Erythroblast (primary cell): ENCODE measurements around the gene SHISA8.

Experiments
- DNase-seq, 2 experiments: peaks; one replicate each; lab custom pipeline; 2025; lab: John Stamatoyannopoulos, UW
- GATA1 ChIP-seq: IDR thresholded peaks from 2 replicates; pipeline ENCODE4 v1.6.1; 2011; ENCODE audit warnings: low read depth, mild to moderate bottlenecking, control low read depth, low read length, moderate library complexity
- POLR2A ChIP-seq: IDR thresholded peaks from 2 replicates; pipeline ENCODE4 v1.6.1; 2011; ENCODE audit warnings: mild to moderate bottlenecking, low read length

The SHISA8 gene

DNA sequence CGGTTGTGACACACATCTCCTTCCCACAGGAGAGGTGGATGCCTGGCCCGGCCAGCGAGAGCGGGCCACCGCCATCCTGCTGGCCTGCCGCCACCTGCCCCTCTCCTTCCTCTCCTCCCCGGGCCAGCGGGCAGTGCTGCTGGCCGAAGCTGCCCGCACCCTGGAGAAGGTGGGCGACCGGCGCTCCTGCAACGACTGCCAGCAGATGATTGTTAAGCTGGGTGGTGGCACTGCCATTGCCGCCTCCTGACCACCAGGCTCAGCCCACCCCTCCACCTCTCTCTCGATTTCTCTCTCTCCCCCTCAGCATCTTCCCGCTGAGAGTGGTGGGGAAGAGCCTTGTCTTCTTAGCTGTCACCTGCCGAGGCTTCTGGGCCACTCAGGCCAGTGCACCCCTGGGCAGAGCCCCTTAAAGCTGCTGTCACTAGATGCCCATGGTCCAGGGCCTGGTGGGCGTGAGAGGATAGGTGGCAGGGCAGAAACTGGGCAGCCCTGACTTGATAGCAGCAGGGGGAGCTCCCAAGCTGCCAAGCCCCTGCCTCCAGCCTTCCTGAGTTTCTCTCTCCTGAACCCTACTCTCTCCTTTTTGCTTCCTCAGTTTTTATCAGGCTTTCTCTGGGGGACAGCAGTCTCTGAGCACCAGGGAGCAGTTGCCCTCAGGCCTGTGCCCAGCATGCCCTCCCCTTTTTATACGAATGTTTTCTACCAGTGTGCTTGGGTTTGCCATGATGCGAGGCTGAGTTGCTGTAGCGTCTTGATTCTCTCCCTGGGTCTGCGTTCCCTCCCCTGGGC, 9.3 kb downstream of the SHISA8 start:
- no peak for DNase-seq
- no peak for TF ChIP-seq POLR2A
- TF ChIP-seq GATA1, result no peak

DNA sequence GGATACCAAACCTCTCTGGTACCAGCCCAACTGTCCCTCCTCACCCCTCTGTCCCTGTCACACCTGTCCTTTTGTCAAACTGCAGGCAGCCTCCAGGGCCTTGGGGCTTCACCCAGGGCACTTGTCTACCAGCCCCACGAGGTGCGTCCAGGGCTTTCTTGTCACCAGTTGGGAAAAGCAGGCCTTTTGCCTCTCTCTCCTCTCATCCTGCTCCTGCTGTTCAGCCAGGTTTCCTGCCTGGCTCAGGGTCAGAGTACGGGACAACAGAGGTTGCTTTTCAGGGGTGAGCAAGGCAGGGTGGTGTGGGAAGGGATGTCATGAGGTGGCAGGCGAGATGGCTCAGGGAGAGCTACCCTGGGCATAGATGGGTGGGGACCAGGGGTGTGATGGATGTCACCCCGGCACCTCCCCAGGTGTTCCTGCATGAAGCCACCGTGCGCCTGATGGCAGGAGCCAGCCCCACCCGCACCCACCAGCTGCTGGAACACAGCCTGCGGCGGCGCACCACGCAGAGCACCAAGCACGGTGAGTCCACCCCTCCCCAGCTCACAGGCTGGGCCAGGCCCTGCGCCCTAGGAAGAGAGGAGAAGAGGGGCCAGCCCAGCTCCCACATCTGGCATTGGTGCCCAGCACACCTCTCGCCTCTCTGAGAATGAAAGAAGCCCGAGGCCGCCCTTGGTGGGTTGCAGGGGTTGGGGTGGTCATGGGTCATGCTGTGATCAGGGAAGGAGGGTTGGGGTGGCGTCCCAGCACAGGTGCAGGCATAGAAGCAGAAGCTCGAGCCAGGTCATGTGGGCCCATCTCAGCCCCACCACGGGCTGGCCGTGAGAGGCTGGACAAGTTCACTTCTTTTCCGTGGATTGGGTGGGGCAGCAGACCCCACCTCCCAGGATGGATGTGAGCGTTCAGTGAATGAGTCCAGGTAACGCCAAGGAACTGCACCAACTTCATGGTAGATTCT, 10.1 kb downstream of the SHISA8 start:
- DNase-seq, result no peak
- no peak for TF ChIP-seq GATA1
- no peak for TF ChIP-seq POLR2A

DNA sequence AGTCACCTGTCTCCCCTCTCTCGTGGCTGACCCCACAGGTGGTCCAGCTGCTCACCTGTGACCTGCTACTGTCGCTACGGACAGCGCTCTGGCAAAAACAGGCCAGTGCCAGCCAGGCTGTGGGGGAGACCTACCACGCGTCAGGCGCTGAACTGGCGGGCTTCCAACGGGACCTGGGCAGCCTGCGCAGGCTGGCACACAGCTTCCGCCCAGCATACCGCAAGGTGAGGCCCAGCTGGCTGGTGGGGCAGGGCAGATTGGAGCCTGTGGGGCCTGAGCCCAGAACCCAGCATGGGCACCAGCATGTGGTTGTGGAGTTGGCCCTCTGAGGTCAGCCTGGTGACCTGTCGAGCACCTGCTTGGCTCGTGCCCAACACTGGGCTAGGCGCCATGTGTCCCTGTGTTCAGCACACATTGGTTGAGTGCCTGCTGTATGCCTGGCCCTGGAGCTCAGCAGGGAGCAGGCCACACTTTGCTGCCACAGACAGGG, 11.9 kb downstream of the SHISA8 start:
- TF ChIP-seq POLR2A, result no peak
- no peak for TF ChIP-seq GATA1
- no peak for DNase-seq

DNA sequence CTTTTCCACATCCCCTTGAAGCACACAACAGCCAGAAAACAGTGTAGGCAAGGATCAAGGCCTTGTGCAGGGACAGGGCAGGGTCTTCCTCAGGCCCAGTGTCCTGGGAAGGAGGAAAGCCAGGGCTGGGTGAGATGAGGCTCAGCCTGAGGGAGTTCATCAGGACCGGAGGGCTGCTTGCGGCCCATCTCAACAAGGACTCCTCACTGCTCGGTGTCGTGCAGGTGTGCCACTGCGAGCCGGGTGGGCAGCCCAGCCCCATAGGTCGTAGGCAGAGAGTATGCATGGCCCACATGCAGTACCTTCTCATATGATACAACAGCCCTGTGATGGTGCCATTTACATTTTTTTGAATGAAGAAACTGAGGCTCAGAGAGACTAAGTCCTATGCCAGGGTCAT, 12.9 kb downstream of the SHISA8 start:
- TF ChIP-seq POLR2A, result no peak
- TF ChIP-seq GATA1, result no peak
- no peak for DNase-seq

DNA sequence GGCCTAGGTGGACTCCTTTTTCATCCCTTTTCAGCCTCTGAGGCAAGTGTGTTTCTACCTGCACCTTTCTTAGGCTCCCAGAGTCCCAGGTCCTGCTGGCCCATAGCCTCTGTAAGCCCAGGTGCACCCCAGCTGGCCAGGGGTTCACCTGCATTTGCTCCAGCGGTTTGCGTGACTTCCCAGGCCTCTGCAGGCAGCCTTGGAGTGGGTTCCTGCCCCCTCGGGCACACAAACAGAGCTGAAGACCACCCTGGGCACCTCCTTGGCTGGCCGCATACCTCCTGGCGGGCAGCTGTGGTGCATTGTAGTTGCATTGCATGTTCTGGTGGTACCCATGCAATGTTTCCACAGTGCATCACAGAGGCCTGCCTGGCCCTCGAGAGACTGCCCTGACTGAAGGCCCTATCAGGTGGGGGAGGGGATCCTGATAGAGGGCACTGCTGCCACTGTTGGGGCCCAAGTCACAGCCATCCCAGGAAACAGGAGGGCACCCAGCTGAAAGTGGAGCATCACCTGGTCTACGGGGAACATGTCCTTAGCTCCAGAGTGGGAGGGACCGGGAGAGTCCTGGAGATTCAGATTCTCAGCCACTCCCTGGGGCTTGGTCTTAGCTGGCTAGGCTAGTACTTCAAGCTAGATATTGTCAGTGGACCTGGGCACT, 14.1 kb downstream of the SHISA8 start:
- TF ChIP-seq POLR2A, result no peak
- no peak for TF ChIP-seq GATA1
- no peak for DNase-seq

DNA sequence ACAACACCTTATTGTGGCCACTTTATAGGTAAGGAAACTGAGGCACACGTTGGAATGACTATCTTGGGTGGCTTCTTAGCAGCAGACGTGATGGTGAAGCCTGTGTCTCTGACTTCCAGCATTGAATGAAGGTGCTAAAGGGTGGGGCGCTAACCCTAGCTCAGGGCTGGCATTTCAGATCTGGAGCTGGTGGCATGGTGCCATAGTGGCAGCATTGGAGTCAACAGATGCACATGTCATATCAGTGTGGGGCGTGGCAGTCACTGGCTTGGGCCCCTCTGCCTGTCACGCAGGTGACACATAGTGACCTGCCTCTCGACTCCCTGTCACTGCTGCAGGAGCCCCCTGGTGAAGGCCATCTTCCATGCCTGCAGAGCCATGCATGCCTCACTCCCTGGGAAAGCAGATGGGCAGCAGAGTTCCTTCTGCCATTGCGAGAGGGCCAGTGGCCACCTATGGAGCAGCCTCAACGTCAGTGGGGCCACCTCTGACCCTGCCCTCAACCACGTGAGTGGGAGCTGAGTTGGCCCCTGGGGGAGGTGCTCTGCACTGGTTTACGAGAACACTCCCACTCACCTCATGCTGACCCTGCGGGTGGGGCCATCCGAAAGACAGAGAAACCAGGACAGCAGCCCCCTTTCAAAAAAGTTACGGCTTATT, 14.8 kb downstream of the SHISA8 start:
- no peak for DNase-seq
- no peak for TF ChIP-seq POLR2A

DNA sequence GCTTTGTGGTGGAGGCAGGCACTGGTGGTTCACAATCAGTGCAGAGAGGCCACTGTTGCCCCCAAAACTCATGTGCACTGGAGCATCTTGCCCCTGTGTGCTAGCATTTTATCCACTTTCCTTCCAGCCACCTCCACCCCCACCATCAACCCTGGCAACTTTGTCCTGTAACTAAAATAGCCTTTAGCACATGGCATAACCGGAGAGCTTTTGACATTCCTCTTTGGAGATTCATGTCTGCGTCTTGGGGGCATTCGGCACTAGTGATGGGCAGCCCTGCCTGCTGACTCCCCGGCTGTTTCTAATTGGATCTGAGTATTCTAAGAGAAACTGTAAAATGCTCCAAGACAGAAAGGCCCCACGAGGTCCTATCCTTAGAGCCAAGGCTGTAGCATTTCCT, 15.8 kb downstream of the SHISA8 start:
- no peak for DNase-seq
- TF ChIP-seq POLR2A (no peak), GATA1 (no peak)

DNA sequence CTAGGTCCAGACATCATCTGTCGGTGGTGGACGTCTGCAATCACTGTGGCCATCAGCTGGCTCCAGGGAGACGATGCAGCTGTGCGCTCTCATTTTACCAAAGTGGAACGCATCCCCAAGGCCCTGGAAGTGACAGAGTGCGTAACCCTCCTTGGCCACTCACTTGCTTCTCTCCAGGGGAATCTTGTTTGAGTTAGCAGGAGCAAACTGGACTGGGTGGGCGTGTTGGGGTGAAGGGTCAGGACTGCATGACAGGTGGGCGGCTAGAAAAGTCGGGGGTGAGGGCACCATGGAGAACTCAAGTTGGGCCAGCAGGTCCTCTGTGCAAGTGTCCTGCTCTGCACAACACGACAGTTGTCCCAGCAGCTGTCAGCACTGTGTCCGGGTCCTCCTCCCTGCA, 16.2 kb downstream of the SHISA8 start:
- TF ChIP-seq POLR2A, result no peak
- no peak for TF ChIP-seq GATA1
- no peak for DNase-seq

DNA sequence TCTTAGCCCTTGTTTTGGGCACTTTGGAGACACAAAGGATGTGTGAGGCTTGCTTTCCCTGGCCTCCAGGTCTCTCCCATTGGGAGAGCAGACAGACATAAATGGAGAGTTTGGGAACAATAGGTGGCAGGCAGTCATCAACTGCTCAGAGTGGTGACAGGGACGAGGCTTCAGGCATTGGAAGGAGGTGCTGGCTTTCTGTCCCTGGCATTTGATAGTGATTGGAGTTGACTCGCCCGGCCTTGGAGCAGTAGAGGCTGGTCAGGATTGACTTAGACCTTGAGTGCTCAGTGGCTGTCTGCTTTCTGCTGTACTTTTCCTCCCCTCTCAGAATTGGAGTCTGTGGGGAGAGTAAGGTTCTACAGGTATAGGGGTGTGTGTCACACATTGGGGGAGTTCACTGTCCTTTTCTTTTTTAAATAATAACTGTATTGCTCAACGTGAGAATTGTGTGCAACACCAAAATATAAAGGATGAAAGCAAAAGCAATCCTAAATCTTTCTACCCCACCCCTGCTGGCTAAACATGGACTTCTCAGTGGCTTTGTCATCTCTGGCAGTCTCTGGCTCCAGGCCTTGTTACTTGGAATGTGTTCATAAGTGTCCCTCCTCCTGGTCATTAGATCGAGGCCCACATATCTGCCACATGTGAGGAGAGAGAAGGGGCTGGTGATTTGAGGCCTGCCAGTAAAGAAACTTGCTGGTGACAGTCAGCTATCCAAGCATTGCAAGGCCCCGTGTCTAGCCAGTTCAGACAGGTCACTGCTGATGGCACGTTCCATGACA, 21.1 kb downstream of the SHISA8 start:
- TF ChIP-seq GATA1 (no peak), POLR2A (no peak)

DNA sequence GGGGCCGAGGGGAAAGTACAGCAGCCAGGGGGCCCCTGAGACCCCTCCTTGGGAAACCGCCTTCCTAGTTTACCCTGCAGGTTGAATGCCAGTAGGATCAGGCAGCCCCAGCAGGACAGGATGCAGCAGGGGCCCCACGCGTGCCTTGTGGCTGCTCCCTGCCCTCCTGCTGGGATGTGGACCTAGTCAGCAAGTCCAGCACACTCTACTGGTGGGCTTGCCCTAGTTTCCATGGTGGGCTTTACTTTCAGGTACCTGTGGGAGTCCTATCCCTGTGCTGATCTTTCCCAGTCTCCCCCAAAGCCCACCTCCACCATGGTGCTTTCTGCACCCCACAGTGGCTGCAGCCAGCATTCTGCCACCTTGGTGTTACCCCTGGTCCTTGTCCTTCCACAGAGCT, 22.2 kb downstream of the SHISA8 start:
- TF ChIP-seq POLR2A, result no peak
- no peak for TF ChIP-seq GATA1
- no peak for DNase-seq

More for the DNA sequence above, 21.1 kb downstream of the SHISA8 start:
- no peak for DNase-seq

DNA sequence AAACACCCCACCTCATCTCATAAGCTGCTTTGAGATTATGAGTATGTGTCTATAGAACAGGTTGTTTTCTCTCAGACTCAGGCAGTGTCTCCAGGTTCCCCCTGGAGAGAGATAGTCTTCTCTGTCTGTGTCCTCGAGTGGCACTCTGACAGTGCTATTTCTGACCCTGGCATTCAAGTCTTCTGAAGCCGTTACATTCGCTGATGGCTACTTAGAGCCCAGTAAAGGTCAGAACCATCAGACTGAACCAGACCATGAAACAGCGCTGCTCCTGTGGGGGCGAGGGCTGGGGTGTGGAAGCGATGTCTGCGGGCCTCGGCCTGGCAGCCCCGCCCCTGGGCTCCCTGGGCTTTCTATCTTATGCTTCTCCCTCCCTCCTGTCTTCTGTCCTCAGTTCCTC, 23.5 kb downstream of the SHISA8 start:
- TF ChIP-seq GATA1 (no peak), POLR2A (no peak)

DNA sequence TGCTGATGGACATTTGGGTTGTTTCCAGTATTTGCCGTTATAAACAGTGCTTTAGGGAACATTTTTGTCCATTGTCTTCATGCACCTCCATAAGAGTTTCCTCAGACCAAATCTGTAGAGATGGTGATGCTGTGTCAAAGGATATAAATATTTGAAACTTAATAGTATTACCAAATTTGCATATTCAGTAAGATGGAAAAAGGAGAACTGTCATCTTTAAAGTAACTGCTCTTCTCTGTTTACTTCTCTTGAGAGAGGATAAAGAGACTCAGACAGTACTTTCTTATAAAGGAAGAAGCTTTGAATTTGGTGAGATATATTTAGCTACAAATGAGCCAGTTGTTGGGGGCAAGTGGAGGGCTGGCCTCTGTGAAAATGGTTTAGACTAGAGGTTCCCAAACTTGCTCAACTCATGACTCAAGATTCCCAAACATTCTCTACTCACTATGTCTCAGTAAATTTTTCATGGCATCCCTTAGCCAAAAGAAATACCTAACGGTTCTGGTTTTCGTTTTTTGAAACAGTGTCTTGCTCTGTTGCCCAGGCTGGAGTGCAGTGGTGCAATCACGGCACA, 26.2 kb downstream of the SHISA8 start:
- no peak for DNase-seq

More for the DNA sequence above, 23.5 kb downstream of the SHISA8 start:
- no peak for DNase-seq

More for the DNA sequence above, 26.2 kb downstream of the SHISA8 start:
- TF ChIP-seq GATA1, result no peak
- TF ChIP-seq POLR2A, result no peak
